Progenitor cell of endocrine pancreas (in vitro differentiated cells): ENCODE data around the gene PEMT. TPM values are rescaled to one million over a fixed set of nuclear protein-coding genes. Genes with fewer than 3 reads are reported as not detected.

ENCODE experiments used
- DNase-seq: peaks from one replicate; pipeline ENCODE4 v3.0.0; 2021; ENCODE audit warnings: low spot score; ENCODE audit not compliant: unreplicated experiment
- H3K27ac Mint-ChIP-seq: 2 replicates; pipeline ENCODE4 v1.8.0; 2021; ENCODE audit warnings: mild to moderate bottlenecking, moderate library complexity, mixed read lengths
- H3K27me3 Mint-ChIP-seq: 2 replicates; pipeline ENCODE4 v1.8.0; 2021; ENCODE audit warnings: mixed read lengths
- H3K36me3 Mint-ChIP-seq: 2 replicates; pipeline ENCODE4 v1.8.0; 2022; ENCODE audit warnings: mixed read lengths; ENCODE audit not compliant: insufficient read depth
- H3K4me1 Mint-ChIP-seq: 2 replicates; pipeline ENCODE4 v1.8.0; 2021; ENCODE audit warnings: low read depth, mixed read lengths
- H3K4me3 Mint-ChIP-seq: 2 replicates; pipeline ENCODE4 v1.8.0; 2021; ENCODE audit warnings: low read depth, mild to moderate bottlenecking, moderate library complexity, mixed read lengths
- H3K9me3 Mint-ChIP-seq: 2 replicates; pipeline ENCODE4 v1.8.0; 2021; ENCODE audit warnings: low read depth, mixed read lengths
- total RNA-seq: library from RNA; stranded (reverse); gene quantifications from 2 replicates; pipeline ENCODE4 v1.2.1, GENCODE V29; 2021
- TF ChIP-seq, protein P1 (sequence below): fragments of 200-600 bp; sonication (generic); IDR thresholded peaks from one replicate; pipeline ENCODE4 v1.5.0; 2021; ENCODE audit warnings: antibody characterized with exemption, mild to moderate bottlenecking; ENCODE audit not compliant: unreplicated experiment

The PEMT gene
- total RNA-seq, 1 donor from 2014 or later, result 67.0 TPM

DNA sequence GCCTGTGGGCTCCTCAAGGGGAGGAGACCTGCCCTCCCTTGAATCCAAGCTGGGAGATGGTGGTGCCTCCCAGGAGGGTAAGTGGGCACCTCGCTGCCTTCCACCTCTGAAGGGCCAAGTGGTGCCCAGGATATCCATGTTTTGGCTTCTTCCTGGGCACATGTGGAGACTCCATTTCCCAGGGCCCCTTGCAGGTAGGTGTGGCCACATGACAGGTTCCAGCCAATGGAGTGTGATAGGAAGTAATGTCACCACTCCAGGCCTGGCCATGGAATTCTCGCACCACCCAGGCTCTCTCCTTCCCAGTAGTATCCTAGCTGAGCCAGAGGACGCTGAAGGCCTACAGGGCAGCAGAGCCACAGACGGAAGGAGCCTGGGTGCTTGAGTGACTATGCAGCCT lies 17.6 kb upstream of the PEMT start:
- no peak overlapping the region for H3K4me3 Mint-ChIP-seq
- TF ChIP-seq, protein P1, sequence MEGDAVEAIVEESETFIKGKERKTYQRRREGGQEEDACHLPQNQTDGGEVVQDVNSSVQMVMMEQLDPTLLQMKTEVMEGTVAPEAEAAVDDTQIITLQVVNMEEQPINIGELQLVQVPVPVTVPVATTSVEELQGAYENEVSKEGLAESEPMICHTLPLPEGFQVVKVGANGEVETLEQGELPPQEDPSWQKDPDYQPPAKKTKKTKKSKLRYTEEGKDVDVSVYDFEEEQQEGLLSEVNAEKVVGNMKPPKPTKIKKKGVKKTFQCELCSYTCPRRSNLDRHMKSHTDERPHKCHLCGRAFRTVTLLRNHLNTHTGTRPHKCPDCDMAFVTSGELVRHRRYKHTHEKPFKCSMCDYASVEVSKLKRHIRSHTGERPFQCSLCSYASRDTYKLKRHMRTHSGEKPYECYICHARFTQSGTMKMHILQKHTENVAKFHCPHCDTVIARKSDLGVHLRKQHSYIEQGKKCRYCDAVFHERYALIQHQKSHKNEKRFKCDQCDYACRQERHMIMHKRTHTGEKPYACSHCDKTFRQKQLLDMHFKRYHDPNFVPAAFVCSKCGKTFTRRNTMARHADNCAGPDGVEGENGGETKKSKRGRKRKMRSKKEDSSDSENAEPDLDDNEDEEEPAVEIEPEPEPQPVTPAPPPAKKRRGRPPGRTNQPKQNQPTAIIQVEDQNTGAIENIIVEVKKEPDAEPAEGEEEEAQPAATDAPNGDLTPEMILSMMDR, result no peak
- no peak overlapping the region for H3K27ac Mint-ChIP-seq
- peaks cover 3% of the 10 kb centered on the region for H3K9me3 Mint-ChIP-seq
- H3K27me3 Mint-ChIP-seq, result no peaks in the 10 kb centered on the region
- DNase-seq, result no peak
- H3K36me3 Mint-ChIP-seq, result peaks cover 2% of the 10 kb centered on the region
- peaks cover 41% of the 10 kb centered on the region for H3K4me1 Mint-ChIP-seq

DNA sequence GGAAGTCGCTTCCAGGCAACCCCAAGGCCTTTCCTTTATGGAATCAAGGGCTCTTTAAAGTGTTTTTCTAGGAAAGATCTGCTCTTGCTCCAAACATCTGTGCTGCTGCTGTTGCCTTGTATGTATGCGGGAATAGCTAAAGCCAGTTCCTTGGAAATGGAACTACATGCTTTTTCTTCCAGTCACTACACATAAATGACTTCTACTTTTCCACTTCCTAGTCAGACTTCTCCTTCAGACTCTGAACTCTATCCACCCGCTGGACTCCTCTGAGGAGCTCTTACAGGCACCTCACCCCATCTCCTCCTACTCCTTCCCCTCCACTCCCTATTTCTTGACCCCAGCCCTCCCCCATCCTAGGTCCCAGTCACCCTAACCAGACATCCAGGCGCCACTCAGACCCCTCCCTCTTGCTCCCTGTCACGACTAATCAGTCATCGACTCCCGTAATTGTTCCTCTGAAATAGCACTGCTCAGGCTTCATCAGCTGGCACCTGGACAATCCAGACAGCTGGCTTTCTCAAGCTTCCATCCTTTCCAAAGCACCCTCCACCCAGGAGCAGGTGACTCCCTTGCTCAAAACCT lies 15.0 kb upstream of the PEMT start:
- H3K36me3 Mint-ChIP-seq, result no peaks in the 10 kb centered on the region
- H3K27me3 Mint-ChIP-seq, result no peaks in the 10 kb centered on the region
- H3K27ac Mint-ChIP-seq, result peak overlapping the region; percentile 79
- H3K9me3 Mint-ChIP-seq, result no peaks in the 10 kb centered on the region
- no peak overlapping the region for H3K4me3 Mint-ChIP-seq
- H3K4me1 Mint-ChIP-seq, result peaks cover 45% of the 10 kb centered on the region
- TF ChIP-seq, protein P1, result no peak
- no peak for DNase-seq

DNA sequence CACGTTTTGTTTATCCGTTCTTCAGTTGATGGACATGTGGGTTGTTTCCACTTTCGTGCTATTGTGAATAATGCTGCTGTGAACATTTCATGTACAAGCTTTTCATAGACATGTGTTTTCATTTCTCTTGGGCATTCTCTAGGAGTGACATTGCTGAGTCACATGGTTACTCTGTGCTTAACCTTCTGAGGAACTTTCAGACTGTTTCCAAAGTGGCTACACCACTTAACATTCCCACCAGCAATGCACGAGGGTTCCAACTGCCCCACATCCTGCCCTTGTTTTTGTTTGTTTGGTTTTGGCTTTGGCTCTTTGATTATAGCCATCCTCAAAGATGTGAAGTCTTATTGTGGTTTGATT lies 14.2 kb upstream of the PEMT start:
- DNase-seq, result no peak
- H3K4me1 Mint-ChIP-seq, result peaks cover 41% of the 10 kb centered on the region
- no peaks in the 10 kb centered on the region for H3K9me3 Mint-ChIP-seq
- no peak overlapping the region for H3K27ac Mint-ChIP-seq
- TF ChIP-seq, protein P1, result no peak
- H3K27me3 Mint-ChIP-seq, result no peaks in the 10 kb centered on the region
- no peak overlapping the region for H3K4me3 Mint-ChIP-seq
- H3K36me3 Mint-ChIP-seq, result no peaks in the 10 kb centered on the region

DNA sequence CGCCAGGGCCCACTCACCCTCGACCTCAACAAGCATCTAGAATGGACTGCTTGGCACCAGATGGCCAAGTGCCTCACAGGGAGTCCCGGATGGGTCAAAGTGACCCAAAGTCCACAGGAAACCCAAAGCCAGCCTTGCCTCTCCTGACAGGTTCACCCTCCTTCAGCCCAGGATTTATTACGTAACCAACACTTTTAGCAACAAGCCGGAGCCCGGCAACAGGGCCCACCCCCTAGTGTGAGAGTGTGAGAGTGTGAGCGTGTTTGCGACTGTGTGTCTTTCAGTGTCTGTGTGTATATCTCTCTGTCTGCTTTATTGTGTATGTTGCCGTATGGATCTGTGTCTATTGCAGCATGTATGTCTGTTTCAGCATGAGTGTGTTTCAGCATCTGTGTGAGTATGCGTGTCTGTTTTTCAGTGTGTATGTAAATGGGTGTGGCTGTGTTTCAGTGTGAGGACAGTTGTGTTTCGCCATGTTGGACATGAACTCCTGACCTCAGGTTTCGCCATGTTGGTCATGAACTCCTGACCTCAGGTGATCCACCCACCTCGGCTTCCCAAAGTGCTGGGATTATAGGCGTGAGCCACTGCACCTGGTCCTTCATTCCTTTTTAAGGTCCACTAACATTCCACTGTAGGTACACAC lies 13.7 kb upstream of the PEMT start:
- TF ChIP-seq, protein P1, result no peak
- Mint-ChIP-seq H3K4me1 (peaks cover 39% of the 10 kb centered on the region), H3K36me3 (no peaks in the 10 kb centered on the region), H3K4me3 (no peak overlapping the region), H3K27me3 (no peaks in the 10 kb centered on the region), H3K9me3 (no peaks in the 10 kb centered on the region), H3K27ac (peak overlapping the region; percentile 58)
- no peak for DNase-seq

DNA sequence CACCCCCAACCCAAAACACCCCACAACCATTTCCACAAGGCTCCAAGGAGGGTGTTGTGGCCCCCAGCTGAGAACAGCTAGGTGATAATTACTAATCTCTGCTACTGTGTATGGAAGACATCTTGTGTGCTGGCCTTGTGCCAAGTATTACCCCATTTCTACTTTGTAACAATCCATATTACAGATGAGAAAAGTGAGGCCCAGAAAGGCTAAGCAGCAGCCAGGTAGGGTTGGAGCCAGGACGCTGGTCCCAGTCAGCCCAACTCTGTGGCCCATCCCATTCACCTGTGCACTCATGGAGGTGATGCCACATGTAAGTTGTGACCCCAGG lies 12.4 kb upstream of the PEMT start:
- H3K27me3 Mint-ChIP-seq, result no peaks in the 10 kb centered on the region
- no peak overlapping the region for H3K27ac Mint-ChIP-seq
- H3K4me1 Mint-ChIP-seq, result peaks cover 46% of the 10 kb centered on the region
- no peaks in the 10 kb centered on the region for H3K9me3 Mint-ChIP-seq
- H3K36me3 Mint-ChIP-seq, result no peaks in the 10 kb centered on the region
- DNase-seq, result no peak
- TF ChIP-seq, protein P1, result no peak
- H3K4me3 Mint-ChIP-seq, result no peak overlapping the region
